HG02870 (cell line): ENCODE data around the gene NRXN3.
"Not testable (repeated sequence)": the region's sequence is repeated elsewhere in the genome, so short reads cannot be mapped to it uniquely, and the experiment has no call there.

Source experiments
- ATAC-seq: cut with Tn5 transposase; IDR thresholded peaks from one replicate; pipeline ENCODE4 v1.9.1; 2021; ENCODE audit warnings: mild to moderate bottlenecking, moderate library complexity; ENCODE audit not compliant: unreplicated experiment

Gene NRXN3

GRCh38 chr14:79730953-79731352, 1560.8 kb downstream of the NRXN3 start:
- ATAC-seq = no peak

DNA sequence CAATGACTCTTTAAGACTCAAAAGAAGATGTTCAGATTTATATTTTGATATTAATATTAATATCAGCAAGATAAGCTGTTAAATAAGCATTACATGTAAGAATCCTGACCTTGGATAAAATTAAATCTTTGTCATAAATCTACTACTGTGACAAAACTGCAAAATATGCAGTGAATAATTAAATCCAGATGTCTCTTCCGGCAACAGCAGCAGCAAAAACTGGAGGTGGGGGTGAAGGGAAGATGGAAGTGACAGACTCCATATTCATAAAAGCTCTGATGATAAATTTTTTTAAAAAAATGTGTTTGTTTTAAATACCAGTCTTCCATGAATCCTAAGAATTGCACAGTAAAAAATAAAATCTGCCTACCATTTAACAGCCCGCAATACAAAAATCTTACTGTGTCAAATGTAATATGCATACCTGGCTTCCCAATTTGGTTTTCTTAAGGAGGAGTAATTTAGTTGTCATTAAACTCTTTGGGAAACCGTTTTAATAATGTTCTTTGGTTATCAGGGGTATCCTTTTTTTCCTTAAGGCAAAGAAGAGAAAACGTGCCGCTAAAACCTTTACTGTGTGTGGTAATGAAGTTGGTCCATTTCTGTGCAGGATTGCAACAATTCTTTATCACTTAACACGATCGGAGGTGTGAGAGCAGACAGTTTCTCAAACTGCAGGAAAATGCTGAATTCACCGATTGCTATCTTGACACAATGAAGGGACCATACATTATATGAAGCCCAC, 1562.9 kb downstream of the NRXN3 start:
- ATAC-seq = no peak

DNA sequence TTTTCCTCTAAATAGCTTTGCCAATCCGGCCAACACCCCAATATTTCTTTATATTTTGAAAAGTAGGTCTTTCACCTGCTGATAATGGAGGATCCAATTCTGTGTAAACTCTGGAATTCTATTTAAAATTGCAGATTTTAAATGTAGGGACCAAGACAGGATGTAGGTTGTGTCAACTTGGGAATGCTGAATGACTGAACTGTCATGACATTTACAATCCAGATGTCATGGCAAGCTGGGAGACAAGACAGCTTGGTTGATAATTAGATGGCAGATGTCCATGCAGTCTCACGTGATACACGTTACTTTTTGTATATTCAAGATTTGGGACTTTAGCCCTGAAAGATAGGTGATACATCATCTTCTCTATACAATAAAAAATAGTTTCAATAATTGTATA, 1564.0 kb downstream of the NRXN3 start:
- ATAC-seq = no peak

DNA sequence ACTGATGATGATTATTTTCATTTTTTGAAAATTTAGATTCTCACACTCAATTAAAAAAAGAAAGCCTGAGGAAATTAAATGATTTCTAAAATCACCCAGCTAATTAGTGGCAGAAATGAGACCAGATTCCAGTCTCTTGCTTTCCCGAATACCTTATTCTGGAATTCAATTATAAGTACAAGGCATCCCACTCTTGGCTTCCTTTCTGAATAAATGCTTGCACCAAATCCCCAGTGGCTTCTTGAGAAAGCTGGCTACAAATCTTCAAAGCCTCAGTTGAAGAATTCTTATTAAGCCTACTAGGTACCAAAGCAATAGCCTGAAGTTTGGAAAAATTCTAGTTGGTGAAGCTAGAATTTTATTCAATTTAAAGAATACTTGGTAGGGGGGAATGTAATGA, 1564.5 kb downstream of the NRXN3 start:
- no peak for ATAC-seq

- ATAC-seq = no peak
Measured at GRCh38 chr14:79735121-79735520, 1564.9 kb downstream of the NRXN3 start.

DNA sequence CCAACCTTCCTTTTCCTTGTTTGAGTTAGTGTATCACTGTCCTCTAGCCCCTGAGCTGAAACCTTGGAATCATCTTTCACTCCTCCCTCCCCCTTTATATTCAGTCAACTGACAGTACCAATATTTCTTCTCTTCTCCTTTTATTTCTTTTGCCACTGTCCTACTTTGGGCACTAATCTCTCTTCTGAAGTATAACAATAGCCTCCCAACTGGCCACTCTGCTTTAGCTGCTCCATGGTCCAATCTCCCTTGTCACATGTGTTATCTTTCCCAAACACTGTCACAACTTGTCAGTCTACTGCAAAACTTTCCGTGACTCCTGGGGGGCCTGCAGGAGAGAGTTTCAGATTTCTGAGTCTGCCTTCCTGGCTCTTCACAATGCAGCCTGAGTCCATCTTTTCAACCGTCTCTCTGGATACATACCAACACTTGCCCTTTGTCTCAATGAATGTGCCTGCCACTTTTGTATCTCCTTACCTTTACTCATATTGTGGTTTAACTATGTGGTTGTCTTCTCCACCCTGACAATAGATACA, 1570.0 kb downstream of the NRXN3 start:
- ATAC-seq = no peak

GRCh38 chr14:79742142-79742541, 1572.0 kb downstream of the NRXN3 start:
- no peak for ATAC-seq

DNA sequence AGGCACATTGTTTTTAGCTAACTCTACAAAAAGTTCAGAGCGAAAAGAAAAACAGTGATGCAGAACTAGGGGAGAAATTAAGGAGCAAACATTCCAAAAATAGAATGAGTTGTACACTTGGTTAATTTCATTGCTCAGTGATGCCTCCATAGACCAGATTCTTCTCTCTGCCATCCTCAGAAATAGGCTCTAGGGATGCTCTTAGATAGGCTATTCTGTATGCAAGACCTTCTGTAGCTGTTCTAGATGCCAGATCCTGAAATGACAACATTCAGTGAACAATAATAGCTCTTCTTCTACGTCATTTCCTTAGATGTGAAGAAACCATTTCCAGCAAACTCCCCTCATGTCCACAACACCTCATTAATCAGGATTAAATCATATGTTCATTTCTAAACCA, 1574.9 kb downstream of the NRXN3 start:
- ATAC-seq = no peak

DNA sequence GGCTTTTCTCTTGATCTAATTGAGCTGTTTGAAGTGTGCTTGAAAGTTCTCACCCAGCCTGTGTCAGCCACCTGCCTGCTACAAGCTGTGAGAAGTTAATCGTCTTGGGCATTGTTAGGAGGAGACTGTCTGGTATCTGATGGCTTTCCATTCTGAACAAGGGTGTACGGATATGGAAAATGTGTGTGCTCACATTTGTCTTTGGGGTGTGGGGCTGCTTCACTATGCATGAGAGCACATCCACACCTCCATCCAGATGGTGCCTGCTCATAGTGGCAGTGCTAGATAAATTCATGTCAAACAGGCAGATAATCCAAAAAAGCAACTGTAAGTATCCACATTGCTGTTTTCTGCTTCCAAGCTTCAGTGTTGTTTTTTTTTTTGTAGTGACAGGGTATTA, 1578.9 kb downstream of the NRXN3 start:
- ATAC-seq = no peak

GRCh38 chr14:79758985-79759384, 1588.8 kb downstream of the NRXN3 start:
- ATAC-seq = no peak

DNA sequence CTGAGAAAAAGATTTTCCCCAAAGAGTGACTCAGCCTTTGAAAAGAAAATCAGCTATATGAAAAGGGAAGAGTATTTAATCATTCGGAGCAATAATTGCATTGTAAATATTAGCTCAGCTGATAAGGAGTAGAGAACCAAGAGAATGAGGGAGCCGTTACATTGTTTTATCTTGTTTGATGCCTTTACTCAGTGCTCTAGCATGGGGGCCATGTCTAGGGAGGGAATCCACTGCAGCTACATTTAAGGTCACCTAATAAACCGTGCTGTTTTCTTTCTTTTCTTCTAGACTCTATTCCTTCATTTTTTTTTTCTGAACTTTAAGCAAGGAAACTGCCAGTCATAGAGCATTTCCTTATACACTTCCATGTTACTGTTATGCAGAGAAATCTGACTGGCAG, 1594.2 kb downstream of the NRXN3 start:
- no peak for ATAC-seq

DNA sequence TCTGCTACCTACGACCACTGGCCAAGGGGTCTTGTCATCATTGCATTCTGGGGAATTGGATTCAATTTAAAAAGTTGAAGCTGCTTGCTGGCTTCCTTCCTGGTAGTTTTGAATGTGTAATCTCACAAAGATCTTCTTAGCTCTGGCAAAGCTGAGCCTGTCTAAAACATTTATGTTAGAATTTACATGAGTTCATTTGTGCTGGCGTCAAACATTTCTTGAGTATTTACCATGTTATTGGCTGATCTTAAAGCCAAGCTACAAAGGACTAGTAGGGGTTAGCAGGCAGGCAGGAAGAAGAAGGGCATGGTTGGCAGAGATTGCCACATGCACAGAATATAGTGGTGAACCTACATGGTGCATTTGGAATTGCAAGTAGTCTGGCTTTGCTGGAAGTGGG, 1596.3 kb downstream of the NRXN3 start:
- ATAC-seq = no peak

DNA sequence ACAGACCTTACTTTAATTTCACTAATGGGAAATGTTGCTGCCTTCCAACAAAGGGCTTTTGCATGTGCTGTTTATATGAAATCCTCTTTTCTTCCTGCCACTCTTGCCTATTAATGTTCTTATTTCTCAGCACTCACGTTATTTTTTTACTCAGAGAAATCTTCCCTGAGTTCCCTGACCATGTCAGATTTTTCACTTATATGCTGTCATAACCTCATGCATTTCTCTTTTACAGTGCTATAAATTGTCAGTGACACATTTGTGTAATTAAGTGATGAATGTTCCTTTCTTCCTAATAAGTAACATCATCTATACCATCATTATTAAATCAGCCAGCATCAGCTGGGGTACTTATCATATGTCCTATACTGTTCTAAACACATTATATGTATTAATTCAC, 1597.1 kb downstream of the NRXN3 start:
- ATAC-seq = no peak

DNA sequence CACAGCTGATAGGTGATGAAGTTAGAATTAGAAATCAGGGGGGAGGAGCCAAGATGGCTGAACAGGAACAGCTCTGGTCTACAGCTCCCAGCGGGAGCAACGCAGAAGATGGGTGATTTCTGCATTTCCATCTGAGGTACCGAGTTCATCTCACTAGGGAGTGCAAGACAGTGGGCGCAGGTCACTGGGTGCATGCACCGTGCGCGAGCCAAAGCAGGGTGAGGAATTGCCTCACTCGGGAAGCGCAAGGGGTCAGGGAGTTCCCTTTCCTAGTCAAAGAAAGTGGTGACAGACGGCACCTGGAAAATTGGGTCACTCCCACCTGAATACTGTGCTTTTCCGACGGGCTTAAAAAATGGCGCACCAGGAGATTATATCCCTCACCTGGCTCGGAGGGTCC, 1597.5 kb downstream of the NRXN3 start:
- ATAC-seq = not testable (repeated sequence)

GRCh38 chr14:79781882-79782281, 1611.7 kb downstream of the NRXN3 start:
- no peak for ATAC-seq

- no peak for ATAC-seq
Measured at GRCh38 chr14:79783041-79783440, 1612.9 kb downstream of the NRXN3 start.

DNA sequence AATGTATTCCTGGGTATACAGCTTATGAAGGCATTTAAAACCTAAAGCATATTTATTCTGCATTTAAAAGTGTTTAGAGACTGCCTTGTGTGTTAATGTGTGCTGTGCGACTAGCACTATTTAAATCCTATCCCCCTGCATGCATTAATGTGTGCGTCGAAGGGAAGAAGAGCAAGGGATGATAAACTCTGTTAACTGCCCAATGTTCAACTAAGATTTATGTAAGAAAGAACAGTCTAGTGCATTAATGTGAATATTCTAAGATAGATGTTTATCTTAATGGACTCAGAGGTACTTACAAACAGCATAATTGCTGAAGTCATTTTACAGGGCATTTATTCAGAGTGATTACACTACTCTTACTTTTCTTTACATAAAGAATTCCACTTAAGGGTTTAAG, 1616.3 kb downstream of the NRXN3 start:
- ATAC-seq = no peak

DNA sequence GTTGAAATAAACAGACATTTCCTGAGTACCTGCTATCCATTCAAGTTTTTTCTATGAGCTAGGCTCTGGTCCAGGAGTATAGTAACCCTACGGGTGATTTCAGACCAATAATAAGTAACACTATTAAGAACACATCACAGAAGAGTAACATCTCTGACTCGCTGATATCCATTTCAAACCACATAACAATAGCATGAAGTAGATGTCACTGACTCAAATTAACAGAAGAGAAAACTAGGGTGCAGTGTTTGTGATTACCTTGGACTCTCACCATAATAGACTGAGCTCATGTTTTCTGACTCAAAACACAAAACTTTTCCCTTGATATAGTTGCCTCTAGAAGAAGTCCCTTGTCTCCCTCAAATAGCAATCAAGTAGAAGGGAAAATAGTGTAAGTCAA, 1618.2 kb downstream of the NRXN3 start:
- ATAC-seq = no peak

GRCh38 chr14:79791055-79791732, 1621.0 kb downstream of the NRXN3 start:
- ATAC-seq = no peak

DNA sequence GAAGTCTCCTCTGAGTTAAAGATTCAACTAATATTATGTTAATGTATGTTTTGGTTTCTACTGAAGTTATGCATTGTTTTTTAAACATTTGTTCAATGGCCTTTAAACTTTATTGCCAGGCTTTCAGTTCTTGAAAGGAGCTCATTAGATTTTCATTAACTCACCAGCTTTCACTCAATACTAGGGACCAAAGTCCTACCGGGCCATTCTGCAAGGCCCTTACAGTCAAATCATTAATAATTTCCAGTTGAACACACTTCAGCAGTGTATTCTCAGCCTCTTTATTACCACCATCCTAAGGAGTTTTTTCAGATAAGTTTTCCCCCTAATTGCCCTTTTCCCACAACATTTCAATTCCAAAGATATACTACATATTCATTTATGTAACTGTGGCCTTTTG, 1631.9 kb downstream of the NRXN3 start:
- ATAC-seq = no peak

DNA sequence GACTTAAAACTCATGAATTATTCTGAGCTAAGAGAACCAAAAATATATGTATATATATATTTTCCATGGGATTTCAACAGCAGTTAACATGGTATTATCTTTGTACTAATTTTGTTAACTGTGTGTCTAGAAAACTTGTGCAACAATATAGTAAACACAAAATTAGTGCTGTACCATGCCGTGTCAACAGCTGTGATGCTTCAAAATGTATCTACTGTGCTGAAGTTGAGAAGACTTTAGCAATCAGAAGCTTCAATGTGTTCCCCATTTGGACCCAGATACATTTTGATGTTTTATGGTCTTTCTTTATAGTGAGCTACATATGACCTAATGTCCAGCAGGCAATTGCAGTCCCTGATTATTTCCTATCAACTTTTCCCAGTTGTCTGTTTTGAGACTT, 1635.5 kb downstream of the NRXN3 start:
- ATAC-seq = no peak

GRCh38 chr14:79809849-79810612, 1639.9 kb downstream of the NRXN3 start:
- no peak for ATAC-seq
